ENCODE results near the gene ITPK1. TPM values are rescaled to one million over a fixed set of nuclear protein-coding genes. Genes with fewer than 3 reads are reported as not detected.

ITPK1 gene
- total RNA-seq, 4 donors from 2014 or later = 37.5 to 47.5 (median 41.4) TPM

DNA sequence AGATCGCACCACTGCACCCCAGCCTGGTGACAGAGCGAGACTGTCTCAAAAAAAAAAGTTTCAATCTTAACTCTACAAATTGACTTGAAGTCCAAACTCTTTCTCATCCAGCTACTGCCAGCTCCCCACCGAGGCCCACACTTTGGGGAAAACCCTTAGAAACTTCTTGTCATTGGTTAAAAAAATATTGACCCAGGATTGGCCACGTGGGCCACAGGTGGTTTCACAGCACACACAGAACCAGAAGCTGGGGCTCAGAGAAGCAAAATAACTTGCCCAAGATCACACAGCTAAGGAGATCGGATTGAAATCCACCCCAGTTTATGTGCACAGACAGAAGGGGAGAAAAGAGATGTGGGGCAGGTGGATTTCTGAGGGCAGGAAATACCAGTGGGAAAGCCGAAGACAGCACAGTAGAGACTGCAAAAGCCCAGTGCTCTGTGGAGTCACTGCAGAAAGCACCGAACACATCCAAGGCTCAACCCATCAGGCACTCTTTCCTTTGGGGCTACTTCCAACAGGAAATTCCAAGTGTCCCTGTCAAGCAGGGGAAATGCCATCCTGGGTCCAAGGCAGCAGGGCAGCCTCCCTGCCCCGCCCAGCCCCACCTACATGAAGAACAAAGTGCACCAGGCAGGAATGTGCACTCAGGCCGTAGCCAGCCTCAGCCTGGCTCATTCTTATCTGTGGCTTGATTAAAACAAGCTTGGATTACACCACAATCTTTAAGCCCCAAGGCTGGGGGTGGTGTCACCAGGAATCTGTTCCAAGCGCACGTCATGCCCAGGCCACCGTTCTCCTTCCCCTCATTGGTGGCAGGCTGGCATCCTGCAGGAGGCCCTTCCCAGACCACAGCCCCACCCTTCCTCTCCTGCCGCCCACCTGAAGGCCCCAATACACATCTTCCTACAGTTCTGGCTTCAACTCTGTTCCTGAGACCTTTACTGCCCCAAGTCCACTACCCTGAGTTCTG, 72.5 kb downstream of the ITPK1 start:
- WGBS, 2 donors = 51 to 54% methylated on average over 13 of the region's 13 CpGs
- H3K4me3 ChIP-seq (ENCODE audit: low read depth, poor library complexity, severe bottlenecking) = no peak overlapping the region
- no peak for TF ChIP-seq POLR2A (IDR thresholded peaks at IDR 0.05)
- TF ChIP-seq, protein P1, sequence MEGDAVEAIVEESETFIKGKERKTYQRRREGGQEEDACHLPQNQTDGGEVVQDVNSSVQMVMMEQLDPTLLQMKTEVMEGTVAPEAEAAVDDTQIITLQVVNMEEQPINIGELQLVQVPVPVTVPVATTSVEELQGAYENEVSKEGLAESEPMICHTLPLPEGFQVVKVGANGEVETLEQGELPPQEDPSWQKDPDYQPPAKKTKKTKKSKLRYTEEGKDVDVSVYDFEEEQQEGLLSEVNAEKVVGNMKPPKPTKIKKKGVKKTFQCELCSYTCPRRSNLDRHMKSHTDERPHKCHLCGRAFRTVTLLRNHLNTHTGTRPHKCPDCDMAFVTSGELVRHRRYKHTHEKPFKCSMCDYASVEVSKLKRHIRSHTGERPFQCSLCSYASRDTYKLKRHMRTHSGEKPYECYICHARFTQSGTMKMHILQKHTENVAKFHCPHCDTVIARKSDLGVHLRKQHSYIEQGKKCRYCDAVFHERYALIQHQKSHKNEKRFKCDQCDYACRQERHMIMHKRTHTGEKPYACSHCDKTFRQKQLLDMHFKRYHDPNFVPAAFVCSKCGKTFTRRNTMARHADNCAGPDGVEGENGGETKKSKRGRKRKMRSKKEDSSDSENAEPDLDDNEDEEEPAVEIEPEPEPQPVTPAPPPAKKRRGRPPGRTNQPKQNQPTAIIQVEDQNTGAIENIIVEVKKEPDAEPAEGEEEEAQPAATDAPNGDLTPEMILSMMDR (IDR thresholded peaks at IDR 0.05) = no peak
- intact Hi-C loops (cut with DNase I; ENCODE audit: low total_unique reads) = no loop called here
- peak; percentile 62 to 90 for DNase-seq (ENCODE audit: low spot score in 2 of 2)

DNA sequence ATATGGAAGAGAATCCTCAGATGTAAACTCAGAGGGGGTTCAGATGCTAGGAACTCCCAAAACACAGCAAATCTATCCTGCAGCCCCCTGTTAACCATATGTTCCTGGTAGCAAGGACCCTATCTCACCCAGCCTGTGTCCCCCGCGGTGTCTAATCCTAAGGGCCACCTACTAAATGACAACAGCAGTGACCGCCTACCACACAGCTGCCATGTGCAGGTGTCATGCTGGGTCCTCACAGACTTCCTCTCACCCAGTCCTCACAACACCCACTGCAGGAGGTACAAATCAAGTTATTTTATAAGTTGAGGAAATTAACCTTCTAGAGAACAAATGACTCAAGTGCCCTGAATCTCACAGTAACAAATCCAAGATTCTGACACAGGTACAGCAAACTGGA, 73.9 kb downstream of the ITPK1 start:
- no peak for DNase-seq (ENCODE audit: low spot score in 2 of 2)
- no peak for TF ChIP-seq POLR2A (IDR thresholded peaks at IDR 0.05)
- TF ChIP-seq, protein P1 (IDR thresholded peaks at IDR 0.05) = no peak
- intact Hi-C loops (cut with DNase I; ENCODE audit: low total_unique reads) = no loop called here
- no peak overlapping the region for H3K4me3 ChIP-seq (ENCODE audit: low read depth, poor library complexity, severe bottlenecking)
- WGBS, 2 donors = 95 to 96% methylated on average over 3 of the region's 3 CpGs

DNA sequence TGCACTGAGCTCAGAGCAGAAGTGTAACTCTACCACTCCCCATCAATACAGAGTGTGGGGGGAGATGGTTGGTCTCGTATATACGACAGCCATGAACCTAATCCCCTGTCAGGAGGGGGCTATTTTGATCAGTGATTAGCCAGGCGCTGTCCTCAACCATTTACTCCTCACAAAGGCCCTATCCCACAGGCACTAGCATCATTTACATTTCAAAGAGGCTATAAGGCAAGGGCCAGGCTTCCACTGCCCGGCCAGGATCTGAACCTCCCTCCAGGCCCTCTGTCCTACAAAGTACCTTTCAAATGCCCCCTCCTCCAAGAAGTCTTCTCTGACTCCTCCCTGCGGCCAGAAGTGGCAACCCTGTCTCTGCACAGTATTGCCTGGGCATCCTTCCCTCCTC, 74.7 kb downstream of the ITPK1 start:
- intact Hi-C loops (cut with DNase I; ENCODE audit: low total_unique reads) = no loop called here
- no peak overlapping the region for H3K4me3 ChIP-seq (ENCODE audit: low read depth, poor library complexity, severe bottlenecking)
- no peak for DNase-seq (ENCODE audit: low spot score in 2 of 2)
- 91 to 93% methylated on average over 5 of the region's 5 CpGs for WGBS, 2 donors
- TF ChIP-seq POLR2A (IDR thresholded peaks at IDR 0.05) = no peak
- TF ChIP-seq, protein P1 (IDR thresholded peaks at IDR 0.05) = no peak

DNA sequence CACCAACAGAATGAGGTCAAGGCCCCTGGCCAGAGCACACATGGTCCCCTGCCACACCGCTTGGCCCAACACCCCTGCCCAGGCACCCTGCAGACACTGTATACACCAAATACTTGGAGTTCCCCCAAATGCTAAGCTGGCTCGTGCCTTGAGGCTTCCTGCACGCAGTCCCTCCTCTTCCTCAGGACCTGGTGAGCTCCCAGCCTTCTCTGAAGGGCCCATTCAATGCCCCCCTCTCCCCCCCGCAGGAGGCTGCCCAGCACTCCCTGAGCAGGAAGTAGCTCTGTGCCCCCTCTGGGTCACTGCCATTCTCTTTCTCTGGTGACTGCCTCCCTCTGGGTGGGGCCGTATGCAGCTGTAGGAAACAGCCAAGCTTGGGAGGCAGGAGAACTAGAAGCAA, 75.3 kb downstream of the ITPK1 start:
- TF ChIP-seq, protein P1 (IDR thresholded peaks at IDR 0.05) = no peak
- TF ChIP-seq POLR2A (IDR thresholded peaks at IDR 0.05) = no peak
- intact Hi-C loops (cut with DNase I; ENCODE audit: low total_unique reads) = no loop called here
- 49 to 73% methylated on average over 5 of the region's 5 CpGs for WGBS, 2 donors
- no peak overlapping the region for H3K4me3 ChIP-seq (ENCODE audit: low read depth, poor library complexity, severe bottlenecking)
- no peak for DNase-seq (ENCODE audit: low spot score in 2 of 2)

DNA sequence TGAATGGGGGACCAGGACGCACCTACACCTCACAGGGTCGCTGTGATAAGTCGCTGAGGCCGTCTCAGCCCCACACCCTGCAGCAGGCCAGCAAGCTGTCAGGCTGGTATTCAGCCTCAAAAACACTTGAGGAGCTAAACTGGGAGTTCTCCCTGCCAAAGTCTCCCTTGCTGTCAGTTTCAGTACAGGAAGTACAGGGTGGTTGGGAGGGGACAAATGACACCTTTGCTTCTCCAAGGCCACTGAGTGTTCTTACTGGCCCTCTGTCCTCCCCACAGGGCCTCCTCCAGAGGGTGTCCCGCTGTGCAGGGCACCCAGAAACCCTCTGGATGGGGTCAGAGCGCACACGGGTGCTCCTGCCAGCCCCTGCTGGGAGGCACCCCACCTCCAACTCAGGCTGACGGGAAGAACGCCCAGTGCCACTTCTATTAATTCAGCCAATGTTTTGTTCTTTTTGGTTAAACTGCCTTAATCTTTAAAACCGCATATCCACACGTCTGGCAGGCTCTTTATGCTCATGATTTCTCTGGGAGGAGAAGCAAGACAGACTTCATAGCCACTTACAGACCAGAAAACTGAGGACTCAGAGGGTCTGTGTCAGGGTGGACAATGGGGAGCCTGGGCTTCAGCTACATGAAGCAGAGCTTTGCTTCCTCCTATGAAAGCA, 75.9 kb downstream of the ITPK1 start:
- 75 to 90% methylated on average over 11 of the region's 11 CpGs for WGBS, 2 donors
- TF ChIP-seq, protein P1 (IDR thresholded peaks at IDR 0.05) = no peak
- TF ChIP-seq POLR2A (IDR thresholded peaks at IDR 0.05) = no peak
- intact Hi-C loops (cut with DNase I; ENCODE audit: low total_unique reads) = no loop called here
- no peak for DNase-seq (ENCODE audit: low spot score in 2 of 2)
- no peak overlapping the region for H3K4me3 ChIP-seq (ENCODE audit: low read depth, poor library complexity, severe bottlenecking)
